HL-60/S4 treated with phorbol 12-myristate 13-acetate at 8.2 ng/mL for 4 days and 3 days (cell line): ENCODE data around the gene OGFOD3.

Source experiments
- in situ Hi-C: fragments of 300-500 bp; cut with MboI; formaldehyde crosslinking; loops from 2 replicates; pipeline ENCODE4 v1.15.0; 2022; ENCODE audit warnings: low sequenced_read_pairs

Gene OGFOD3

DNA sequence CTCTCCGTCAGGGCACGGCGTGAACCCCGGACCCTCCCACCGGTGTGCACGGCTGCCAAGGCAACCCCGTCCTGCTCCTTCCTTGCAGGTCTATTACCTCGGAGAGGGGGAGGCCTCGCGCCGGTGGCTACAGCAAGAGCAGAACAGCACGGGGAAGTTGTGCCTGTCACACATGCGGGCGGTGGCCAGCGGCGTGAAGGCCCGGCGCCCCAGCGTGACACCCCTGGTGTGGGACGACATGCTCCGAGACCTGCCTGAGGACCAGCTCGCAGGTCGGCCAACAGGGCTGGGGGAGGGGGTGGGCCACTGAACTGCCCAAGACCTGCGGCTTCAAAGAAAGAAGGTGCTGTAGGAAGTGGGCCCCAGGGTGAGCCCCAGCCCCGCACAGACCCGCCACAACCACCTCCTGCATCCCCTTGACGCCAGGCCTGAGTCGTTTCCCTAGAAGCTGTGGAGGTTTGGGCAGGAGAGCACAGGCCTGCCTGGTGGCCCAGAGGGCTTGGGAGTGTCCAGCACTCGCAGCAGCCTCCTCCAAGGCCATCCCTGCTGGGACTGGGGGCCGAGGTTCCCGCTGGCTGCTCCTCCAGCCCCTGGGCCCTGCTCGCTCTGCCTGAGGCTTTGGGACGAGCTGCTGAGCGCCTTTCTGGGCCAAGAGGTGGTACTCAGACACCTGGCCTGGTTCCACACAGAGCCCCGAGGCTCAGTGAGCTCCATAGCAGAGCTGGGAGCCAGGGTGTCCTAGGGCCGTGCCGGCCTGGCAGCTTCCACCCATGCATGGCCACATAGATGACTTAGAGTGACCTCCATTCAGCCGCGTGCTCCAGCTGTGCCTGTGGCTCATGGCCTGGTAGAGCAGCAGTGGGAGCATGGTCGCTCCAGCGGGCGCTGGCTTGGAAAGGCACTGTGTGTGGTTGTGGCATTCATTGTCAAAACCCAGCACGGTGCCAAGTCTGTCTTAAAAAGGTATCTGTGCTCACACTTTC is 17.5 kb upstream of the OGFOD3 start:
- in situ Hi-C loops: no loop called here

DNA sequence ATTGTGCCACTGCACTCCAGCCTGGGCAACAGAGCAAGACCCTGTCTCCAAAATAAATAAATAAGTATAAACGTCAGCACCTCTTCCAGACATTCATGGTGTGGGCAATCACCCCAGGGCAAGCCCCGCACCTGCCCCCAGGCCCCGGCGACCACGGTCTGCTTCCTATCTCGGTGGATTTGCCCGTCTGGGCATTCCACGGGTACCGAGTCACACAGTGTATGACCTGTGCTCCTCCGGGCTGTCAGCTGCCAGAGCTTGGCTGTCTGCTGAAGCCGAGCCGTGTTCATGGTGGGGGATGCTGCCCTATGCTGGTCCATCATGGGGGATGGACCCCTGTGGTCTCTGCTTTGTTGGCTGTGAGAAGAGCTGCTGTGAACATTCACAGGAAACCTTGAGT is 16.7 kb upstream of the OGFOD3 start:
- in situ Hi-C loops: no loop called here

DNA sequence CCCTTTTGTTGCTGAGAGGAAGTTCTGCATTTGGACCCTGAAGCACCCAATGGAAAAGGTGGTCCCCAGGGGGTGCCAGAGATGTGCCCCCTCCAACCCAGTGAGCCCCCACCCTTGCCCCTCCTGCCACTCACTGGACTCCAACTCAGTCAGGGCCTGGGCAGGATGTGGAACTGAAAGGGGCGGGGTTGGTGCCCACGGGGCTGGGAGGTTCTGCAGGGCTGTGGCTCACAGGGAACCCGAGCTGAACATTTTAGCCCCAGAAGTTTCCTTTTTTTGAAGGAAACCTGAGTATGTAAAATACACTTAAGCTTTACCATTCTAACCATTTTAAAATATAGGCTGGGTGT is 15.8 kb upstream of the OGFOD3 start:
- in situ Hi-C loops: no loop called here

DNA sequence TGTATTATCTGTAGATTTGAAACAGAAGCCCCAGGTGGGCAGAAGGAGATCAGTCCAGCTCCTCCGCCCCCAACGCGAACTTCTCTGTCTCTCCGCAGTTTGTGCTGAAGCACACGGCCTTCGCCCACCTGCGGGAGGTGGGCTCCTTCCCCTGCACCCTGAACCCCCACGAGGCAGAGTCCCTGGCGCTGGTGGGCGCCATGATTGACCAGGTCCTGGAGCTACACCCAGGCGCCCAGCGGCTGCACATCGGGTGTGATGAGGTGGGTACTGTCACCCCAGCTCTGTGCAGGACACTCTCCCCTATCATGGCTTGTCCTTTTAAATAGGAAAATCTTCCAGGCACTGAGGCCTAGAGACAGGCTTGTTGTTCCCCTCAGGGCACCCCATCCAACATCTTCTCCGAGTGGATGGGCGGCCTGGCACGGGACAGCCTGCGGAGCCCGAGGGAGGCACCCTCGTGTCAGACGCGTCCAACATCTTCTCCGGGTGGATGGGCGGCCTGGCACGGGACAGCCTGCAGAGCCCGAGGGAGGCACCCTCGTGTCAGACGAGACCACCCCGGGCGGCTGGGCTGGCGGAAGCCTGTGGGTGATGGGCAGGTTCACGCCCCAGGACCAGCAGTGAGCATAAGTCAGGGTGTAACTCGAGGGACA is 15.3 kb upstream of the OGFOD3 start:
- in situ Hi-C loops: no loop called here

DNA sequence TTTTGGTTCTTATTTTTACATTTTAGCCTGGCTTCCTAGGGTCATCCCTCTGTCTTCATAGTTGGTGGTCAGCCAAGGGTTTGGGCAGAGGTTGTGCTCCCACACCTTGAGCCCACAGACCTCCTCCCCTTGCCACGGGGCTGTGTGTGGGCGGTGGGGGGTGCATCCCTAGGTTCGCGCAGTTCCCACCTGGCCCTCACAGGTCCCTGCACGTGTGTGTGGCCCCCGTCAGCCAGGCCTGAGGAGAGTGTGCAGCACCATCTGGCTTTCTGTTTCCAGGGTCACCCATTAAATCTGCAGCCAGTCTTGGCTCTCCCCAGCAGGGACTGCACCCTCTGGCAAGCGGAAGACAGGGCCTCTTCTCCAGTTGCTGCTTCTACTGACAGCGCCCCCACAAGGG is 13.6 kb upstream of the OGFOD3 start:
- in situ Hi-C loops: no loop called here

DNA sequence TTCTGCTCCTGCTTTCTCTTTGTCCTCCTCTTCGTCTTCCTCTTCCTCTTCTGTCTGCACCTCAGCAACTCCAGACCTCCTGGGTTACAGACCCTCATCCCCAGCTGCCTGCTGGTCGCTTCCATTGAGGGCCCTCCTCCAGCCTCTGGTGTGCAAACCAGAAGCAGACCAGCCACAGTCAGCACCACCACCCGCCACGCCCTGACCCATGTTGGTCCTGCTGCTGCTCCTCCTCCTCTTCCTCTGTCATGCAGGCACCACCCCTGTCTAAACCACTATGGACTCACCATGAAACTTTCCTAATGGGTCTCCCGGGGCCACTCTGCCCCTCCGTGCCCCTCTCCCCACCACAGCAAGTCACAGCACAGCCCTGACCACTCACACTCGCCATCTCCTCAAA is 11.4 kb upstream of the OGFOD3 start:
- in situ Hi-C loops: no loop called here

DNA sequence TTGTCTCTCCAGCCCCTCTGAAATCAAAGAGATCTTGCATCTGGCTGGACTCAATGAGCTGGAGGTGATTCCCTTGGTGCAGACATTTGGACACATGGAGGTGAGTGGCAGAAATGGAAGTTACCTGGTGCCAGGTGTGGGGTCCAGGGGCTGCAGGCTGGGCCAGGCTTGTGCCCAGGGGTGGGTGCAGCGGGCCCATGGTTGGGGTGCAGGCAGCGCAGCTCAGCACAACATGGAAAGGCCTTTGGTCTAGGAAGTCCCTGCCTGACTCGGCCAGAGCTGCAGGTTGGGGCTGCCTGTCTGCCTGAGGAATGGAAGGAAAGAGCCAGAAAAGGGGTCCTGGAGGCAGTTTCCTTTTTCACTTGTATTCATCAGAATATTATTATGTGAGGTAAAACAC is 10.2 kb upstream of the OGFOD3 start:
- in situ Hi-C loops: no loop called here

DNA sequence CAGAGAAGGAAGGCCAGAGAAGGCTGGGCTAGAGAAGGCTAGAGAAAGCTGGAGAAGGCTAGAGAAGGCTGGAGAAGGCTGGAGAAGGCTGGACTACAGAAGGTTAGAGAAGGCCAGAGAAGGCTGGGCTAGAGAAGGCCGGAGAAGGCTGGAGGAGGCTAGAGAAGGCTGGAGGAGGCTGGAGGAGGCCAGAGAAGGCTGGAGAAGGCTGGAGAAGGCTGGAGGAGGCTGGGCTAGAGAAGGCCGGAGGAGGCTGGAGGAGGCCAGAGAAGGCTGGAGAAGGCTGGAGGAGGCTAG is 6.4 kb upstream of the OGFOD3 start:
- in situ Hi-C loops: loop anchor here (25.0 kb wide), 1 partner anchor 163 kb away; the partner anchor contains the start of gene CSNK1D

DNA sequence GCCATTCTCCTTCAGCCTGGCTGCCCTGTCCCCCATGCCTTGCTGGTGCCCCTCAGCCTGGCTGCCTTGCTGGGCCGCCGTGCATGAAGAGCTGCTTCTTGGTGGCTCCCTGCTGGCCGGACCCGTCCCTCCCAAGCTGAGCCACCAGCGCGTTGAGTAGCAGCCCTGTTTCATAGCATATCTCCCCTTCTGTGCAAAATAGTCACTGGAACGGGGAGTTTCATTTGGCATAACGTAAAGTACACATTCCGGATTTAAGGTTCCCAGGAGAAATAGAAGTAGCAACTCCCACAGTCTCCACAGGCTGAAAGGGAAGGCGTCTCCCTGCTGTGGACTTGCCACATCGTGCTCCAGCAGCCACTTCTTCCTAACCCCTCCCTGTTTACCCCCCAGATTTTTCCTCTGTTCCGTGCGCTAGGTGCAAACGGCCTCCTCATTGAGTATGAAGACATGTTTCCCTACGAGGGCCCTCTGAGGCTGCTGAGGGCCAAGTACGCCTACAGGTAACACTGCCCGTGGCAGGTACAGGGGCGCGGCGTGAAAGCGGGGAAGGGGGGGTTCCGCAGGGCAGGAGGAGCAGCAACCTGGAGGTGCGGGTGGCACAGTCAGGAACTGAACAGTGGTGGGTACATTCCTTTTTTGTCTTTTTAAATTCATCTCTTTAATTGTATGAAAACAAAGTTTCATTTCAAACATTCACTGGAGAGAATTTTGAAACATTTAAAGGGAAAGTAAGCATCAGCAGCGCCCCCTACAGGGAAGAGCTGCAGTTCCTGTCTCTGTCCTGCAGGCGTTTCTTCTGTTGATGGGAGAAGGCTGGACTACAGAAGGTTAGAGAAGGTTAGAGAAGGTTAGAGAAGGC is 5.8 kb upstream of the OGFOD3 start:
- in situ Hi-C loops: loop anchor here (25.0 kb wide), 1 partner anchor 162 kb away; the partner anchor contains the start of gene CSNK1D

DNA sequence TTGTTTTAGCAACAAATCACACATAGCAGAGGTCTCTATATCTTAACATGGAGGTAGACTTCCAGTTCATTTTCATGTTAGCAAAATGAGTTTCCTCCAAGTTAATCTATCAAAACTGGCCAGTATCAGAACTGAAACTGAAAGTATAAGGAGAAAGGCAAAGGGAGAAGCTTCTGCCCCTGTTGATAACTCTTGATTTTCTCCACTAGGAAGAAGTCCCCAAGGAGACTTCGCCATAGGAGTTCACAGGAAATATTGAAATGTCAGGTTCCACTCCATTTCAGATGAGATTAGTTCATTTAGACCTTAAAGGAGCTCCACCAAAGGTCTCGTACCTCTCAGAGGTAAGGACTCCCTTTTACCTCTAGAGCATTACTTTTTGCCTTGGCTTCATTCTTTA is 1.2 kb upstream of the OGFOD3 start:
- in situ Hi-C loops: loop anchor here (25.0 kb wide), 1 partner anchor 157 kb away; the partner anchor contains the start of gene CSNK1D

DNA sequence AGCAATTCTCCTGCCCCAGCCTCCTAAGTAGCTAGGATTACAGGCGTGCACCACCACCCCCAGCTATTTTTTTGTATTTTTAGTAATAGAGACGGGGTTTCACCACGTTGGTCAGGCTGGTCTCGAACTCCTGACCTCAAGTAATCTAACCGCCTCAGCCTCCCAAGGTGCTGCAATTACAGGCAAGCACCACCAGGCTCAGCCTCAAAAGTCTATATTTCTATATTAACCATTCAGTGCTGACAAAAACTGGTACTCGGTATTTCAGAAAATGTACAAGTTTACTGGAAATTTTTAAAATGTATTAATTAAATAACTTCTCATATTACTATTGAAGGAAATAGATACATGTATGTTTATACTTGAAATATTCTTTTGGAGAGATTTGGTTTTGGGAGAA is 1.6 kb downstream of the OGFOD3 start:
- in situ Hi-C loops: loop anchor here (25.0 kb wide), 1 partner anchor 154 kb away; the partner anchor contains the start of gene CSNK1D

DNA sequence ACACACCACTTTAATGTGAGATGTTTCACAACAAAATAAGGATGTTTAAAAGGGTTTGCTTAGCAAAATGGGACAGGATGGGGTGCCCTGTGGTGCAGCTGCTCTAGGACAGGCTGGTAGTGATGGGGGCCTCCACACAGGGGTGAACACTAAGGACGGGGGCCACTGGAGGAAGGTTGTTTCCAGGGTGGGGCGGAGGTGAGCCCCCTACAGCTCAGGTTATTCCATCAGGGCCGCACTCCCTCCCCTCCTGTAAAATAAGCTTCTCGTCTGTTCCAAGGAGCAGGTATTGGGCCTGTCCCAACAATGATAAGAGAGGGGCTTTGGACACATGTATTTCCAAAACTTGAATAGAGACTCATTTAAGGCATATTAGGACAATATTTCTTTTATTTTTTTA is 2.1 kb downstream of the OGFOD3 start:
- in situ Hi-C loops: loop anchor here (25.0 kb wide), 1 partner anchor 154 kb away; the partner anchor contains the start of gene CSNK1D

DNA sequence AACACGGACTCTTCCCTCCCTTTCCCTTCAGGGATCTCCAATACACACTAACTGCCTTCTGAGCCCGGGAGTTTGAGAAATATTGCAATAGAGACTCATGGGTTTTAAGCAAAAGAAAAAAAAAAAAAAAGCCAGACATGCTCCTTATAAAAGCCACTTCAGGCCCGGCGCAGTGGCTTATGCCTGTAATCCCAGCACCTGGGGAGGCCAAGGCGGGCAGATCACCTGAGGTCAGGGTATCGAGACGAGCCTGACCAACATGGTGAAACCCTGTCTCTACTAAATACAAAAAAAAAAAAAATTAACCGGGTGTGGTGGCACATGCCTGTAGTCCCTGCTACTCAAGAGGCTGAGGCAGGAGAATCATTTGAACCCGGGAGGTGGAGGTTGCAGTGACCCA is 2.6 kb downstream of the OGFOD3 start:
- in situ Hi-C loops: loop anchor here (25.0 kb wide), 1 partner anchor 153 kb away; the partner anchor contains the start of gene CSNK1D

DNA sequence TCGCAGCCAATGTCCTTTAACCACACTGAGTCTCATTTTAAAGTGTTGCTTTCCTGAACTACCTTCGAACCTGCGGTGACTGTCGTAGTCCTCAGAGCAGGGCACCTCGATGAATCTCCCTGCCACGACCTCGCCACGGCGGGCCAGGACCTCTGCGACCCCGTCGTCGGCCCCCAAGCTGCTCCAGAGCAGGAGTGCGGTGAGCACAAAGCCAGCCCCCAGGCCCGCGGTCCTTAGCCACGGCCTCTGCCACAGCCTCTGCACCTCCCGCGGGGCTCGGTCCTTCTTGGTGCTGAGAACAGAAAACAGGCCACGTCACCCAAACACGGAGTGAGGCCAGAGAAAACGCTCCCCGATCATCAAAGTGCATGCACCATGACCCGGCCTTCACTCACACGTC is 3.0 kb downstream of the OGFOD3 start:
- in situ Hi-C loops: loop anchor here (25.0 kb wide), 1 partner anchor 153 kb away; the partner anchor contains the start of gene CSNK1D

DNA sequence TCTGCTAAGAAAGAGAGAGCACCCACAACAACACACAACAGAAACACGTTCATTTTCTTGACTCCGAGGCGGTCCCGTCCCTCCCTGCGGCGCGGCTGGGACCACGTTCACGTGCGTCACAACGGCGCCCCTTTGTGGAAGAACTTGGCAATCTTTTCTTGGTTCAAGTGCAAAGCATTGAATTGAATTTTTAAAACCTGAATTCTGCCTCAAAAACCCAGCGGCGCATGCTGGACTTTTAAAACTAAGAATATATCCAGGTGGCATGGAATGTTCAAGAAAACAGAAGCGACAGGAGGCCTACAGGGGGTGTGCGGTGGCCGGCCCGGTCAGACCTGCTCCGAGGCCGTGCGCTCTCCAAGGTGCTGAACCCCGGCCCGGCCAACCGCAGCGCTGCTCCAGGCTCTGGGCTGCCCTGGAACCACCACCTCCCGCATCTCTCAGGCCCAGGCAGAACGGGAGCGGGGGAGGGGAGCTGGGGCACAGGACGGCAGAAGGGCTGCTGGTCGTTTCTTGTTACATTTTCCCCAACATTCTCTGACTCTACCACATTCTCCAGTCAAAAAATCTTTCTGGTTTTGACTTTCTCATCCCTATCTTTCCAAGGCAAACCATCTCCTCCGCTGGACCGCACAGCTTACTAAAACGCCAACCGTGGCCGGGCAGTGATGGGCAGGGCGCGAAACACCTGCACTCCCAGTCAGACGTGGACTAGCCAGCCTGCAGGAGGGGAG is 3.7 kb downstream of the OGFOD3 start:
- in situ Hi-C loops: loop anchor here (5.0 to 25.0 kb wide), 2 partner anchors 62 to 152 kb away; partner anchors contain the start of gene CSNK1D

DNA sequence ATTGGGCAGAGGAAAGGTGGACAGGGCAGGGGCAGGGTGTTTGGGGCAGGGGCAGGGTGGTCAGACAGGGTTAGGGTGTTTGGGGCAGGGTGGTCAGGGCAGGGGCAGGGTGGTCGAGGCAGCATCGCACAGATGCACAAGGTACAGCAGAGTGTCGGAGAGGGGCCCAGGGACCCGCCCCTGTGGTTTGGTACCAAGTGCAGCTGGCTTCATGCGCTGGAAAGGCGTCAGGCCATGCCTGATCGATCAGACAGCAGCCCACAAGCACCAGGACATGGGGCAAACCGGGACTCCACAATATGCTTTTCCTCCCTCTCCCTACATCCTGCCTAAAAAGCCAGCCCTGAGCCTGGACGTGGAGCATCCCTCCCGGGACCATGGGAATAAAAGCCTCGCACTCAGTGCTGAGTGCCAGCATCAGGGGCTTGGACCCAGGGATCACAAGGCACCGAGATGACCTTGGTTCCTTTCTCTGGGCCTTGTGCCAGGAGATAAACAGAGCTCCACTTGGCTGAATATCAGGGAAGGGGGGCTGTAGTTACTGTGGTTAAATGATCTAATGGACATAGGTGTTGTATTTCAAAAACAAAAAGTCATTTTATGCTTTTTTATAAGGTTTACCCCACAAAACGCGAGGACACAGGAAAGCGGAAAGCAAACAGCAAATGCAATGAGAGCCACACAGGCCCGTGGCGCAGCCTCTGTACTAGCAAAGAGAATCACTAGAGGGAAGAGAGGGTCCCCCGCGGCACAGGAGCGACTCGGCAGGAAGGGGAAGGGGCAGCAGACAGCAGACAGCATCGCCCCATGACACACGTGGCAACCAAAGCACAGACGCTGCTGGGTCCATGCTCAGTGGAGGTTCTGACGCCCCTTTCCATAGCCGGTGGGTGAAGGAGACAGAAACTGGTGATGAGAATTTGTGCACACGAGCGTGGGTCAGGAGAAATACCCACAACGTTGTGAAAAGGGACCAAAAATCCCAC is 5.6 kb downstream of the OGFOD3 start:
- in situ Hi-C loops: loop anchor here (5.0 to 25.0 kb wide), 2 partner anchors 61 to 151 kb away; partner anchors contain the start of gene CSNK1D

DNA sequence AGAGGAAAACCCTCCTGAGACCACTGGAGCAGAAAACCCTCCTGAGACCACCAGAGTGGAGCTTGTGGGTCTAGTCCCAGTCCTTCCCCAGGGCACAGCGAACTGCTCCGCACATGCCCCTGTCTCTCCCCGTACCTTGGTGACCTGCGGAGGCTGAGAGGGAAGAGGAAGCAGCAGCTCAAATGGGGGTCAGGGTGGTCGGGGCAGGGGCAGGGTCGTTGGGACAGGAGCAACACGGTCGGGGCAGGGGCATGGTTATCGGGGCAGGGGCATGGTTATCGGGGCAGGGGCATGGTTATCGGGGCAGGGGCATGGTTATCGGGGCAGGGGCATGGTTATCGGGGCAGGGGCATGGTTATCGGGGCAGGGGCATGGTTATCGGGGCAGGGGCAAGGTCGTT is 6.3 kb downstream of the OGFOD3 start:
- in situ Hi-C loops: loop anchor here (5.0 to 25.0 kb wide), 2 partner anchors 60 to 150 kb away; partner anchors contain the start of gene CSNK1D

DNA sequence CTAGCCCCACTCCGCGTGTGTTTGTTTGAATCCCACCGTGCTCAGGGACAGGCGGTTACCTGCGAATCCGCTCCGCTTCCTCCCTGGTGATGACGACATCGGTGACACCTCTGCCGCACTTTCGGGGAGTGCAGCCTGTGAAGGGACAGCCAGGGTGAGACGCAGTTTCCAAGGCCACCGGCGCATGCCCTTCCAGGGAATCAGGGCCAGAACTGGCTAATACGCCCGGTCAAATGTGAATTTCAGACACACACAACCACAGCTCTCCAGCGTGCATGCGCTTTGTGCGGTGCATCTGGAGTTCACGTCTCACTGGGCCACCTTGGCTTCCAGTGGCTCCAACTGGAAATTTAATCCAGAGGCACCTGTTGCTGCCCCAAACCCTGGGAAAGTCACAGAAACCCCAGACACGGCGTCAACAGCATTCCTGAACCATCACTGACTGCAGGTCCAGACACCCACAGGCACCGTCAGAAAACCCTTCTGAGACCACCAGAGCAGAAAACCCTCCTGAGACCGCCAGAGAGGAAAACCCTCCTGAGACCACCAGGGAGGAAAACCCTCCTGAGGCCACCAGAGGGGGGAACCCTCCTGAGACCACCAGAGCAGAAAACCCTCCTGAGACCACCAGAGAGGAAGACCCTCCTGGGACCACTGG is 6.9 kb downstream of the OGFOD3 start:
- in situ Hi-C loops: loop anchor here (5.0 to 25.0 kb wide), 2 partner anchors 59 to 149 kb away; partner anchors contain the start of gene CSNK1D
